ENCODE measurements around the gene DEUP1. TPM values are rescaled to one million over a fixed set of nuclear protein-coding genes. Genes with fewer than 3 reads are reported as not detected.

Gene DEUP1
- total RNA-seq, 2 donors from 2014 or later, result 0.29 TPM; not detected in 1

- TF ChIP-seq CTCF (IDR thresholded peaks at IDR 0.05), result no peak
- intact Hi-C loops (cut with DNase I), result no loop called here
- DNase-seq, result no peak
- no peaks in the 10 kb centered on the region for H3K9me3 ChIP-seq
- H3K4me1 ChIP-seq, result no peaks in the 10 kb centered on the region
- H3K27me3 ChIP-seq, result no peaks in the 10 kb centered on the region
- H3K36me3 ChIP-seq, result no peaks in the 10 kb centered on the region
- H3K27ac ChIP-seq, result no peak overlapping the region
- H3K4me3 ChIP-seq, result no peak overlapping the region
- no peak overlapping the region for H3K9ac ChIP-seq (ENCODE audit: low read depth in 2 of 2, low read length in 2 of 2)
Observed at GRCh38 chr11:93319224-93319839, 11.2 kb upstream of the DEUP1 start.

GRCh38 chr11:93320230-93320629 is 10.3 kb upstream of the DEUP1 start:
- no peaks in the 10 kb centered on the region for H3K36me3 ChIP-seq
- intact Hi-C loops (cut with DNase I), result no loop called here
- H3K27ac ChIP-seq, result no peak overlapping the region
- H3K4me3 ChIP-seq, result no peak overlapping the region
- H3K9ac ChIP-seq (ENCODE audit: low read depth in 2 of 2, low read length in 2 of 2), result no peak overlapping the region
- no peaks in the 10 kb centered on the region for H3K4me1 ChIP-seq
- no peaks in the 10 kb centered on the region for H3K9me3 ChIP-seq
- no peaks in the 10 kb centered on the region for H3K27me3 ChIP-seq
- no peak for TF ChIP-seq CTCF (IDR thresholded peaks at IDR 0.05)
- no peak for DNase-seq

GRCh38 chr11:93322207-93322606 is 8.3 kb upstream of the DEUP1 start:
- DNase-seq, result no peak

GRCh38 chr11:93323747-93324146 is 6.8 kb upstream of the DEUP1 start:
- DNase-seq, result no peak
- H3K4me1 ChIP-seq, result no peaks in the 10 kb centered on the region
- H3K27me3 ChIP-seq, result no peaks in the 10 kb centered on the region
- H3K36me3 ChIP-seq, result no peaks in the 10 kb centered on the region
- intact Hi-C loops (cut with DNase I), result no loop called here
- H3K27ac ChIP-seq, result no peak overlapping the region
- no peak overlapping the region for H3K4me3 ChIP-seq
- H3K9me3 ChIP-seq, result no peaks in the 10 kb centered on the region
- H3K9ac ChIP-seq (ENCODE audit: low read depth in 2 of 2, low read length in 2 of 2), result no peak overlapping the region
- TF ChIP-seq CTCF (IDR thresholded peaks at IDR 0.05), result no peak

More at GRCh38 chr11:93322207-93322606, 8.3 kb upstream of the DEUP1 start:
- Histone ChIP-seq H3K9me3 (no peaks in the 10 kb centered on the region), H3K4me3 (no peak overlapping the region), H3K27ac (no peak overlapping the region), H3K27me3 (no peaks in the 10 kb centered on the region), H3K9ac (ENCODE audit: low read depth in 2 of 2, low read length in 2 of 2) (no peak overlapping the region), H3K4me1 (no peaks in the 10 kb centered on the region), H3K36me3 (no peaks in the 10 kb centered on the region)
- no peak for TF ChIP-seq CTCF (IDR thresholded peaks at IDR 0.05)
- intact Hi-C loops (cut with DNase I), result no loop called here

GRCh38 chr11:93324500-93324899 is 6.0 kb upstream of the DEUP1 start:
- Histone ChIP-seq H3K27ac (no peak overlapping the region), H3K4me3 (no peak overlapping the region), H3K27me3 (no peaks in the 10 kb centered on the region), H3K36me3 (no peaks in the 10 kb centered on the region), H3K9ac (ENCODE audit: low read depth in 2 of 2, low read length in 2 of 2) (no peak overlapping the region), H3K4me1 (no peaks in the 10 kb centered on the region), H3K9me3 (no peaks in the 10 kb centered on the region)
- intact Hi-C loops (cut with DNase I), result no loop called here
- no peak for TF ChIP-seq CTCF (IDR thresholded peaks at IDR 0.05)
- no peak for DNase-seq
